ENCODE results near the gene CKS1B. TPM values are rescaled to one million over a fixed set of nuclear protein-coding genes. Genes with fewer than 3 reads are reported as not detected.

The CKS1B gene
- total RNA-seq, 2 donors from 2014 or later = 33.5 to 47.5 TPM

- Histone ChIP-seq H3K9me3 (no peaks in the 10 kb centered on the region), H3K36me3 (peaks cover 0 to 10% of the 10 kb centered on the region in 2 donors), H3K27me3 (replicated peaks; ENCODE audit: insufficient read depth) (no peaks in the 10 kb centered on the region), H3K4me1 (replicated peaks) (peaks cover 16% of the 10 kb centered on the region), H3K4me3 (peak within 1 kb of the TSS; percentile 70 to 88), H3K27ac (peak within 1 kb of the TSS; percentile 98 to 99)
- intact Hi-C loops (cut with DNase I) = loop anchor here (1.0 to 5.0 kb wide), 3 partner anchors 36 to 91 kb away; partner anchors contain the start of gene ADAM15
- TF ChIP-seq POLR2A (IDR thresholded peaks at IDR 0.05) (peak; percentile 59), POLR2AphosphoS5 (IDR thresholded peaks at IDR 0.05) (peak; percentile 74), CTCF (IDR thresholded peaks at IDR 0.05) (peak; percentile 71 to 96 (median 91))
- WGBS = under 1% methylated on average over 50 of the region's 93 CpGs
- peak; percentile 72 for DNase-seq (ENCODE audit: low spot score)
These were observed 13.0 kb upstream of the CKS1B start, which contains the start of gene PYGO2 for GRCh38 chr1:154961207-154962155. Gene PYGO2, minus strand, starts transcription at chr1:154961782. Its CDS starts 206 bp downstream, at chr1:154961576.

GRCh38 chr1:154962156-154962749, 12.2 kb upstream of the CKS1B start:
- Histone ChIP-seq H3K36me3 (peaks cover 0 to 14% of the 10 kb centered on the region in 2 donors), H3K27ac (peak overlapping the region; percentile 98 to 99), H3K9me3 (no peaks in the 10 kb centered on the region), H3K4me3 (peak overlapping the region; percentile 70 to 88), H3K4me1 (replicated peaks) (peaks cover 16% of the 10 kb centered on the region), H3K27me3 (replicated peaks; ENCODE audit: insufficient read depth) (no peaks in the 10 kb centered on the region)
- 2% methylated on average over 25 of the region's 25 CpGs for WGBS
- intact Hi-C loops (cut with DNase I) = loop anchor here (1.0 to 5.0 kb wide), 3 partner anchors 35 to 90 kb away; partner anchors contain the start of gene ADAM15
- DNase-seq (ENCODE audit: low spot score) = peak; percentile 50
- no peak for TF ChIP-seq POLR2AphosphoS5 (IDR thresholded peaks at IDR 0.05)
- no peak for TF ChIP-seq POLR2A (IDR thresholded peaks at IDR 0.05)
- no peak for TF ChIP-seq CTCF (IDR thresholded peaks at IDR 0.05)

GRCh38 chr1:154962795-154963330, 11.6 kb upstream of the CKS1B start:
- DNase-seq (ENCODE audit: low spot score) = no peak
- H3K36me3 ChIP-seq = peaks cover 0 to 14% of the 10 kb centered on the region in 2 donors
- H3K4me3 ChIP-seq = peak overlapping the region in 1 of 2 donors; percentile 70

GRCh38 chr1:154963643-154964042, 10.8 kb upstream of the CKS1B start:
- TF ChIP-seq CTCF (IDR thresholded peaks at IDR 0.05) (no peak), POLR2AphosphoS5 (IDR thresholded peaks at IDR 0.05) (no peak), POLR2A (IDR thresholded peaks at IDR 0.05) (no peak)
- Histone ChIP-seq H3K9me3 (no peaks in the 10 kb centered on the region), H3K4me3 (no peak overlapping the region), H3K27me3 (replicated peaks; ENCODE audit: insufficient read depth) (no peaks in the 10 kb centered on the region), H3K36me3 (peaks cover 0 to 14% of the 10 kb centered on the region in 2 donors), H3K27ac (peak overlapping the region in 1 of 2 donors; percentile 99), H3K4me1 (replicated peaks) (peaks cover 16% of the 10 kb centered on the region)
- 77% methylated on average over 8 of the region's 8 CpGs for WGBS
- intact Hi-C loops (cut with DNase I) = loop anchor here (5.0 kb wide), 2 partner anchors 34 to 89 kb away; partner anchors contain the start of gene ADAM15
- DNase-seq (ENCODE audit: low spot score) = no peak

More at GRCh38 chr1:154962795-154963330, 11.6 kb upstream of the CKS1B start:
- intact Hi-C loops (cut with DNase I) = loop anchor here (1.0 to 5.0 kb wide), 3 partner anchors 34 to 89 kb away; partner anchors contain the start of gene ADAM15
- peak overlapping the region; percentile 98 to 99 for H3K27ac ChIP-seq
- H3K9me3 ChIP-seq = no peaks in the 10 kb centered on the region
- TF ChIP-seq POLR2A (IDR thresholded peaks at IDR 0.05) (no peak), CTCF (IDR thresholded peaks at IDR 0.05) (no peak), POLR2AphosphoS5 (IDR thresholded peaks at IDR 0.05) (no peak)
- WGBS = 54% methylated on average over 6 of the region's 6 CpGs
- no peaks in the 10 kb centered on the region for H3K27me3 ChIP-seq (replicated peaks; ENCODE audit: insufficient read depth)
- H3K4me1 ChIP-seq (replicated peaks) = peaks cover 16% of the 10 kb centered on the region
